OCI-LY1 (cell line): ENCODE measurements around the gene PAX8.

ENCODE experiments used
- H2AFZ ChIP-seq: fragments of 200-600 bp; sonication (generic), shearing (Covaris generic); 2 replicates; pipeline ENCODE4 v1.6.0; 2014; ENCODE audit warnings: antibody characterized with exemption, mild to moderate bottlenecking, low read length
- H3F3A ChIP-seq: fragments of 200-600 bp; sonication (generic), shearing (Covaris generic); 2 replicates; pipeline ENCODE4 v1.6.0; 2014; ENCODE audit warnings: mild to moderate bottlenecking, antibody characterized with exemption, low read length, moderate library complexity; ENCODE audit not compliant: insufficient read depth
- H3K27ac ChIP-seq: fragments of 200-600 bp; sonication (generic); 2 replicates; pipeline ENCODE4 v1.5.1; 2014; ENCODE audit warnings: low read length, mixed run types, mild to moderate bottlenecking, low read depth; ENCODE audit not compliant: poor library complexity, severe bottlenecking
- H3K27me3 ChIP-seq: fragments of 200-600 bp; sonication (generic); 2 replicates; pipeline ENCODE4 v1.6.0; 2014; ENCODE audit warnings: antibody characterized with exemption, mild to moderate bottlenecking, low read length, moderate library complexity; ENCODE audit not compliant: insufficient read depth
- H3K36me3 ChIP-seq: fragments of 200-600 bp; sonication (generic); 2 replicates; pipeline ENCODE4 v1.6.1; 2014; ENCODE audit warnings: mild to moderate bottlenecking, antibody characterized with exemption, low read length, moderate library complexity, mixed read lengths; ENCODE audit not compliant: insufficient read depth
- H3K4me1 ChIP-seq: fragments of 200-600 bp; sonication (generic); 2 replicates; pipeline ENCODE4 v1.5.1; 2014; ENCODE audit warnings: mild to moderate bottlenecking, low read length, moderate library complexity; ENCODE audit not compliant: insufficient read depth, severe bottlenecking
- H3K4me2 ChIP-seq: fragments of 200-600 bp; sonication (generic), shearing (Covaris generic); 2 replicates; pipeline ENCODE4 v1.6.1; 2014; ENCODE audit warnings: low read length
- H3K4me3 ChIP-seq: fragments of 200-600 bp; sonication (generic); 2 replicates; pipeline ENCODE4 v1.5.1; 2014; ENCODE audit warnings: low read length, low read depth, mild to moderate bottlenecking, mixed read lengths; ENCODE audit not compliant: poor library complexity, severe bottlenecking
- H3K79me2 ChIP-seq: fragments of 200-600 bp; shearing (Covaris generic); 2 replicates; pipeline ENCODE4 v1.6.1; 2016; ENCODE audit warnings: mixed run types, low read length, mixed read lengths; ENCODE audit not compliant: insufficient read depth
- H3K9ac ChIP-seq: fragments of 200-600 bp; sonication (generic), shearing (Covaris generic); 2 replicates; pipeline ENCODE4 v1.6.1; 2014; ENCODE audit warnings: mild to moderate bottlenecking, low read length, mixed read lengths
- H3K9me2 ChIP-seq: fragments of 200-600 bp; sonication (generic), shearing (Covaris generic); 2 replicates; pipeline ENCODE4 v1.6.1; 2014; ENCODE audit warnings: low read depth, mild to moderate bottlenecking, low read length, mixed read lengths
- H3K9me3 ChIP-seq: fragments of 200-600 bp; shearing (Covaris generic); 2 replicates; pipeline ENCODE4 v1.6.1; 2014; ENCODE audit warnings: low read length, mixed read lengths
- H4K20me1 ChIP-seq: fragments of 200-600 bp; sonication (generic), shearing (Covaris generic); 2 replicates; pipeline ENCODE4 v1.6.0; 2016; ENCODE audit warnings: mild to moderate bottlenecking, low read length; ENCODE audit not compliant: insufficient read depth
- EZH2 ChIP-seq: fragments of 200-600 bp; sonication (generic), shearing (Covaris generic); IDR thresholded peaks from 2 replicates; pipeline ENCODE4 v1.8.0; 2017; ENCODE audit warnings: borderline replicate concordance, mixed run types, mild to moderate bottlenecking, antibody characterized with exemption, low read length, moderate library complexity, mixed read lengths
- TF ChIP-seq, protein P1 (sequence below): fragments of 200-600 bp; sonication (generic), shearing (Covaris generic); IDR thresholded peaks from 2 replicates; pipeline ENCODE4 v1.5.1; 2017; ENCODE audit warnings: mild to moderate bottlenecking, antibody characterized with exemption, low read length, moderate library complexity, mixed read lengths

The PAX8 gene

DNA sequence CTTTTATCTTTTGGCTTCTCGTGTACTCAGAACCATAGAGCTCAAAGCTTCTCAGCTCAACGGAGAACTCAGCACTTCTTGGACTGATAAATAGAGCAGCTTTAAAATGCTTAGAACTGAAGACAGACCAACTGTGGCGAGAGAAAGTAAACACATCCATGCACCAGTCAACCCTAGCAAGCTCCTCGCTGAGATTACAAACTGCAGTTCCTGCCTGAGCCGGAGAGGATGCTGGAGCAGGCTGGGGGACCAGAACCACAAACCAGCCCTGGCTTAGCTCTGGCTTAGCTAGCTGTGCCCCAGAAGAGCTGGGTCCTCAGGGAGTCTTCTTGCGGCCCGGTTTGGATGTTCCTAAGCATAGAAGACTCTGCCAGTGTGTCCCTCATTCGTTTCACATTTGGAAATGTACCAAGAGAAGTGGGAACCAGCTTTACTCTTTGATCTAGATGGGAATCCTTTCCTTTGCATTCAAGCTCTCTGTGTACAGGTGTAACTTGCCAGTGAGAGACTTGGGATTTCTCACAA, 5.6 kb downstream of the PAX8 start:
- H3K79me2 ChIP-seq, result no peaks in the 10 kb centered on the region
- no peaks in the 10 kb centered on the region for H3K36me3 ChIP-seq
- H3F3A ChIP-seq, result no peaks in the 10 kb centered on the region
- H3K9me3 ChIP-seq, result no peaks in the 10 kb centered on the region
- H4K20me1 ChIP-seq, result no peaks in the 10 kb centered on the region
- H3K9me2 ChIP-seq, result no peaks in the 10 kb centered on the region
- H3K27ac ChIP-seq, result no peak overlapping the region
- H3K27me3 ChIP-seq, result no peaks in the 10 kb centered on the region
- no peak overlapping the region for H3K4me2 ChIP-seq
- H3K4me1 ChIP-seq, result no peaks in the 10 kb centered on the region
- no peak overlapping the region for H3K9ac ChIP-seq
- TF ChIP-seq, protein P1, sequence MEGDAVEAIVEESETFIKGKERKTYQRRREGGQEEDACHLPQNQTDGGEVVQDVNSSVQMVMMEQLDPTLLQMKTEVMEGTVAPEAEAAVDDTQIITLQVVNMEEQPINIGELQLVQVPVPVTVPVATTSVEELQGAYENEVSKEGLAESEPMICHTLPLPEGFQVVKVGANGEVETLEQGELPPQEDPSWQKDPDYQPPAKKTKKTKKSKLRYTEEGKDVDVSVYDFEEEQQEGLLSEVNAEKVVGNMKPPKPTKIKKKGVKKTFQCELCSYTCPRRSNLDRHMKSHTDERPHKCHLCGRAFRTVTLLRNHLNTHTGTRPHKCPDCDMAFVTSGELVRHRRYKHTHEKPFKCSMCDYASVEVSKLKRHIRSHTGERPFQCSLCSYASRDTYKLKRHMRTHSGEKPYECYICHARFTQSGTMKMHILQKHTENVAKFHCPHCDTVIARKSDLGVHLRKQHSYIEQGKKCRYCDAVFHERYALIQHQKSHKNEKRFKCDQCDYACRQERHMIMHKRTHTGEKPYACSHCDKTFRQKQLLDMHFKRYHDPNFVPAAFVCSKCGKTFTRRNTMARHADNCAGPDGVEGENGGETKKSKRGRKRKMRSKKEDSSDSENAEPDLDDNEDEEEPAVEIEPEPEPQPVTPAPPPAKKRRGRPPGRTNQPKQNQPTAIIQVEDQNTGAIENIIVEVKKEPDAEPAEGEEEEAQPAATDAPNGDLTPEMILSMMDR, result no peak
- no peak for TF ChIP-seq EZH2
- H2AFZ ChIP-seq, result no peak overlapping the region
- H3K4me3 ChIP-seq, result no peak overlapping the region

DNA sequence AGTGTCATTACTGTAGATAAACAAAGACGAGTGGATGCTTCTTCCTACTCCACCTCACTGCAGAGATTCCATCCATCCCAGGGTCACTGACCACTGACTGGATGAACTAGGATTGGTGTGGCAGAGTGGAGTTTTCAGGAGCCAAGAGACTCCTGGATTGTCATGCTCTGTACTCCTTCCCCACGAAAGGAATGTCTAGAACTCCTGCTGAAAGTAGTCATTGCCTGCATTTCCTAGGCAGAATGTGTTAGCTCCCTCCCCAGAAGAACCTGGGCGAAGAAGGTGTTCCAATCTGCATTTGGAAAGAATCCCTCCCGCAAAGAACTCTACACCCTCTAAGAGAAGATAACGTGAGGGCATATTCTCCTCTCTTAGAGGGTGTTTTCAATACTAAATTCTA, 6.2 kb downstream of the PAX8 start:
- Histone ChIP-seq H3F3A (no peaks in the 10 kb centered on the region), H3K27me3 (no peaks in the 10 kb centered on the region), H3K27ac (no peak overlapping the region), H3K36me3 (no peaks in the 10 kb centered on the region), H3K9ac (no peak overlapping the region), H3K4me2 (no peak overlapping the region), H3K4me1 (no peaks in the 10 kb centered on the region), H2AFZ (no peak overlapping the region), H4K20me1 (no peaks in the 10 kb centered on the region), H3K79me2 (no peaks in the 10 kb centered on the region), H3K9me3 (no peaks in the 10 kb centered on the region), H3K4me3 (no peak overlapping the region), H3K9me2 (no peaks in the 10 kb centered on the region)
- TF ChIP-seq, protein P1, result no peak
- TF ChIP-seq EZH2, result no peak

DNA sequence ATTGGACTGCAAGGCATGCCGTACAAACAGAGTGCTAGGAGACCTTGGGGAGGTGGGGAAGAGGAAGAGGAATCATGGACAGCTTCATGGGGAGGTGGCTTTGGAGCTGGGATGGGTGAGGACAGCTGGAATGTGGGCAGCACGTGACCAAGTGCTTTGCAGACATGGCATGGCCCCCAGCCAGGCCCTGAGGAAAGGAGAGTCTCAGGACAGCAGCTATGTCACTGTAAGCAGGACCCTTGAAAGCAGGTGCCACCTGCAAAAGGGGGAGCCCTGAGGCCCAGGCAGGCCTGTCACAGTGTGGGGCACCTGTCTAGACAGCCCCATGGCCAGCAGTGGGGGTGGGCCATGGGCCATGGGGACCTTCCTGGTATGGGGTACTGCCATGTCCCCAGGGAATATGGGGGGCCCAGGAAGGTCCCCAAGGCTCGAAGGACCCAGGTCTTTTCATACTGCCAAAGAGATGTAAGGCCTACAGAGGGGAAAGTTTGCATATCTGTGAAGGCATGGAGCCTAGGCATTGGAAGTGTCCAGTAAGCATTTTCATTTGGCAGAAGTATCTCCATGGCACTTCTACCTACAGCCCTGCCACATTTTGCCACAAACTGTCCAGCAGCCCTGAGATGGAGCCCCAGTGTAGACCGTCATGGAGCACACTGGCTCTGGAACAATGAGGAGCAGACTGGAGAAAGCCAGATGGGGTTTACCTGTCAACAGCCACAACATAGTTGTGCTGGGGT, 9.9 kb downstream of the PAX8 start:
- Histone ChIP-seq H3K27me3 (no peaks in the 10 kb centered on the region), H3K4me3 (no peak overlapping the region), H4K20me1 (no peaks in the 10 kb centered on the region), H3K9me2 (no peaks in the 10 kb centered on the region), H2AFZ (no peak overlapping the region), H3K79me2 (no peaks in the 10 kb centered on the region), H3K36me3 (no peaks in the 10 kb centered on the region), H3F3A (no peaks in the 10 kb centered on the region), H3K9ac (no peak overlapping the region), H3K27ac (no peak overlapping the region), H3K4me2 (no peak overlapping the region), H3K4me1 (no peaks in the 10 kb centered on the region), H3K9me3 (no peaks in the 10 kb centered on the region)
- TF ChIP-seq, protein P1, result no peak
- no peak for TF ChIP-seq EZH2
